Gastroesophageal sphincter (tissue), 4 donors: Measurements from ENCODE around the gene JOSD2. TPM values are rescaled to one million over a fixed set of nuclear protein-coding genes. Genes with fewer than 3 reads are reported as not detected.

ENCODE experiments used
- ATAC-seq: fragments of 150-250 bp; one replicate; pipeline ENCODE4 v1.9.1; 2016; ENCODE audit warnings: mild to moderate bottlenecking, moderate library complexity
- H3K27ac ChIP-seq, 4 donors: fragments of 200-600 bp; sonication (generic) in 3 of 4; 1 replicate in 3 of 4; 2 replicates in 1 of 4; pipeline ENCODE4 v1.5.1; 2016 to 2019
- H3K27me3 ChIP-seq: fragments of 200-600 bp; sonication (generic); one replicate; pipeline ENCODE4 v1.5.1; 2019
- H3K36me3 ChIP-seq, 2 donors: fragments of 200-600 bp; sonication (generic); one replicate each; pipeline ENCODE4 v1.5.1; 2019; ENCODE audit warnings: control low read depth in 1 of 2
- H3K4me1 ChIP-seq, 3 donors: fragments of 200-600 bp; sonication (generic); 1 replicate in 2 of 3; 2 replicates in 1 of 3; pipeline ENCODE4 v1.5.1; 2016 to 2019; ENCODE audit warnings: control low read depth in 2 of 3
- H3K4me3 ChIP-seq, 2 donors: fragments of 200-600 bp; sonication (generic); one replicate each; pipeline ENCODE4 v1.5.1; 2019; ENCODE audit warnings: mild to moderate bottlenecking in 1 of 2, moderate library complexity in 1 of 2
- H3K9me3 ChIP-seq, 3 donors: fragments of 200-600 bp; sonication (generic); one replicate each; pipeline ENCODE4 v1.5.1; 2017 to 2019; ENCODE audit warnings: control low read depth in 2 of 3
- CTCF ChIP-seq, 4 experiments: fragments of 200-600 bp in 2 of 4; fragments of 450-650 bp in 2 of 4; sonication (generic) in 1 of 4; IDR thresholded peaks; one replicate each; pipeline ENCODE4 v1.5.1; 2017 to 2019; ENCODE audit warnings: antibody characterized with exemption in 4 of 4, mild to moderate bottlenecking in 2 of 4, moderate library complexity in 2 of 4
- EP300 ChIP-seq: sonication (generic); formaldehyde crosslinking; IDR thresholded peaks from one replicate; pipeline ENCODE4 v1.6.1; 2017; ENCODE audit warnings: antibody characterized with exemption, mild to moderate bottlenecking
- POLR2A ChIP-seq, 2 donors: fragments of 450-650 bp; IDR thresholded peaks; one replicate each; pipeline ENCODE4 v1.6.1; 2017; ENCODE audit warnings: antibody characterized with exemption in 2 of 2, mild to moderate bottlenecking in 2 of 2, moderate library complexity in 1 of 2
- POLR2AphosphoS5 ChIP-seq: sonication (generic); formaldehyde crosslinking; IDR thresholded peaks from one replicate; pipeline ENCODE4 v1.6.1; 2017; ENCODE audit warnings: antibody characterized with exemption
- WGBS, 2 donors: methylation state at CpG; one replicate each; pipeline ENCODE4 v1.1.5; 2018; ENCODE audit warnings: low coverage in 1 of 2; 5-methylcytosine and 5-hydroxymethylcytosine counted together
- total RNA-seq, 4 donors: library from RNA; depleted of rRNA; stranded (reverse); fragments of >200 nt; gene quantifications; one replicate each; pipeline ENCODE4 v1.1.0, GENCODE V29; 2016

JOSD2 gene
- total RNA-seq, 4 donors from 2014 or later = 16.1 to 39.8 (median 26.1) TPM

GRCh38 chr19:50478901-50479715 is 31.9 kb downstream of the JOSD2 start:
- ATAC-seq = no peak
- Histone ChIP-seq H3K9me3 (no peaks in the 10 kb centered on the region), H3K27ac (no peak overlapping the region), H3K27me3 (no peaks in the 10 kb centered on the region), H3K36me3 (peaks cover 0 to 61% of the 10 kb centered on the region in 2 donors), H3K4me3 (no peak overlapping the region), H3K4me1 (peaks cover 0 to 27% (median 13%) of the 10 kb centered on the region in 3 donors)
- 55 to 64% methylated on average over 7 to 8 of the region's 19 CpGs for WGBS, 2 donors
- TF ChIP-seq POLR2AphosphoS5 = no peak
- TF ChIP-seq POLR2A (IDR thresholded peaks at IDR 0.05) = no peak
- TF ChIP-seq EP300 = no peak
- TF ChIP-seq CTCF (IDR thresholded peaks at IDR 0.05) = peak in 1 of 4 experiments; percentile 28

DNA sequence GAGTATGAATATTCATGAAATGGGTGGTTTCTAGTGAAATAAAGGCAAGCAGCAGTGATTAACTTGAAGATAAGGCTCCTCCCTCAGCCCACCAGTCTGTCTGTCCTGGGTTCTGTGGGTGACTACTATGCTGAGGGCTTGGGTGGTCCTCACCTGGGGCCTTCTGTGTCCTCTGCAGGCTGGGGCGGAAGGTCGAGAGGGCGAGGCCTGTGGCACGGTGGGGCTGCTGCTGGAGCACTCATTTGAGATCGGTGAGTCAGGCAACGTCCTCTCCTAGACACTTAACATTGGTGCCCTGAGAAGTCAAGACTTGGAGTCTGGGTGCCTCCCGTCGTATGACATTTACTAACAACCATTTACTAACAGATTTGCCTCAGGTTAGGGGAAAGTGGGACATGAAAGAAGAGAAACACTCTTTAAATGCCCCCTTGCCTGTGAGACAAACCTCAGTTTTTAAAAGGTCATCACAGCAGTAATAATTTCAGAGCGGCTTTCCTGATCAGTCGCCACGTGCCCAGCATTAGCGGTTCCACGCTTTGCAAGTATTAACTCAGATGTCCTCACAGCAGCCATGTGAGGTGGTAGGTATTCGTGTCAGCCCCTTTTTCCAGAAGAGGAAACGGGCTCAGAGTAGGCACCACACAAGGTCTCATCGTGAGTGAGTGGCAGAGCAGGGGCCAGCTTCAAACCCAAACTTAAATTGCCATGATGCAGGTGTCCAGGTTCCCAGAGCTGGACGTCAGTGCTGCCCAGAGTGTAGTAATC is 33.1 kb downstream of the JOSD2 start:
- H3K36me3 ChIP-seq = peaks cover 0 to 49% of the 10 kb centered on the region in 2 donors
- ATAC-seq = no peak
- H3K9me3 ChIP-seq = no peaks in the 10 kb centered on the region
- TF ChIP-seq POLR2A (IDR thresholded peaks at IDR 0.05) = no peak
- no peak for TF ChIP-seq EP300
- TF ChIP-seq POLR2AphosphoS5 = no peak
- no peak for TF ChIP-seq CTCF (IDR thresholded peaks at IDR 0.05)
- H3K27ac ChIP-seq = no peak overlapping the region
- no peaks in the 10 kb centered on the region for H3K27me3 ChIP-seq
- no peak overlapping the region for H3K4me3 ChIP-seq
- H3K4me1 ChIP-seq = peaks cover 0 to 27% (median 13%) of the 10 kb centered on the region in 3 donors
- WGBS, 2 donors = 93 to 94% methylated on average over 2 to 5 of the region's 17 CpGs

DNA sequence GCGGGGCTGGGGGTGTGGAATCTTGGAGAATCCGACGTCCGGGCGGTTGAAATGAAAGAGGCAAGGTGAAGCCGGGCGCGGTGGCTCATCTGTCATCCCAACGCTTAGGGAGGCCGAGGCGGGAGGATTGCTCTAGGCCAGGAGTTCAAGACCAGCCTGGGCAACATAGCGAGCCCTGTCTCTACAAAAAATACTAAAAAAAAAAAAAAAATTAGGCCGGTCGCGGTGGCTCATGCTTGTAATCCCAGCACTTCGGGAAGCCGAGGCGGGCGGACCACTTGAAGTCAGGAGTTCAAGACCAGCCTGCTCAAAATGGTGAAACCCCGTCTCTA is 34.1 kb downstream of the JOSD2 start:
- WGBS, 2 donors = 33% methylated on average over 12 of the region's 20 CpGs; no CpG with 5 or more reads in 1 of the 2 donors

GRCh38 chr19:50476224-50476906 is 34.6 kb downstream of the JOSD2 start, which contains the start of the genes EMC10 and GARIN5A:
Gene EMC10, plus strand, starts transcription at chr19:50476507. Its CDS starts 38 bp downstream, at chr19:50476545.
Gene GARIN5A, minus strand, starts transcription at chr19:50476848. Its CDS starts 460 bp downstream, at chr19:50476388.
- peaks cover 0 to 27% (median 13%) of the 10 kb centered on the region in 3 donors for H3K4me1 ChIP-seq
- H3K36me3 ChIP-seq = peaks cover 0 to 33% of the 10 kb centered on the region in 2 donors
- H3K9me3 ChIP-seq = no peaks in the 10 kb centered on the region
- no peaks in the 10 kb centered on the region for H3K27me3 ChIP-seq
- WGBS, 2 donors = 1% methylated on average over 15 of the region's 58 CpGs; no CpG with 5 or more reads in 1 of the 2 donors
- H3K4me3 ChIP-seq = peak within 1 kb of the TSS; percentile 46 to 86
- H3K27ac ChIP-seq = peak within 1 kb of the TSS in 3 of 4 donors; percentile 70 to 78 (median 76)
- no peak for TF ChIP-seq CTCF (IDR thresholded peaks at IDR 0.05)
- TF ChIP-seq POLR2A (IDR thresholded peaks at IDR 0.05) = peak; percentile 35 to 51
- TF ChIP-seq POLR2AphosphoS5 = peak; percentile 57
- ATAC-seq = peak; percentile 96

More for the DNA sequence above, 34.1 kb downstream of the JOSD2 start:
- Histone ChIP-seq H3K4me1 (peaks cover 0 to 27% (median 13%) of the 10 kb centered on the region in 3 donors), H3K4me3 (peak overlapping the region; percentile 46 to 86), H3K27me3 (no peaks in the 10 kb centered on the region), H3K9me3 (no peaks in the 10 kb centered on the region), H3K27ac (peak overlapping the region in 3 of 4 donors; percentile 70 to 78 (median 76)), H3K36me3 (peaks cover 0 to 38% of the 10 kb centered on the region in 2 donors)
- TF ChIP-seq POLR2A (IDR thresholded peaks at IDR 0.05) = no peak
- no peak for TF ChIP-seq CTCF (IDR thresholded peaks at IDR 0.05)
- no peak for TF ChIP-seq POLR2AphosphoS5
- TF ChIP-seq EP300 = no peak
- no peak for ATAC-seq
